GM23338 (cell line): Measurements from ENCODE around the gene ABCA1. TPM values are rescaled to one million over a fixed set of nuclear protein-coding genes. Genes with fewer than 3 reads are reported as not detected.

Experiments
- ATAC-seq: fragments of 200-7000 bp; cut with Tn5 transposase; 3 replicates; pipeline ENCODE4 v1.9.1; 2020
- DNase-seq: peaks from one replicate; pipeline ENCODE4 v3.0.0-alpha.2; 2015; ENCODE audit warnings: low spot score
- H2AFZ ChIP-seq: fragments of 200-600 bp; sonication (generic); 2 replicates; pipeline ENCODE4 v1.8.0; 2016; ENCODE audit warnings: antibody characterized with exemption, mild to moderate bottlenecking, moderate library complexity
- H3F3A ChIP-seq: fragments of 200-600 bp; sonication (generic); replicated peaks from 2 replicates; pipeline ENCODE4 v1.8.0; 2017; ENCODE audit warnings: antibody characterized with exemption, mixed run types, low read depth
- H3K27ac ChIP-seq: fragments of 200-600 bp; sonication (generic); 2 replicates; pipeline ENCODE4 v1.6.1; 2016; ENCODE audit warnings: low read depth
- H3K27me3 ChIP-seq: fragments of 200-600 bp; sonication (generic); 2 replicates; pipeline ENCODE4 v1.8.0; 2016; ENCODE audit warnings: mild to moderate bottlenecking, mixed run types, moderate library complexity; ENCODE audit not compliant: insufficient read depth
- H3K36me3 ChIP-seq: fragments of 200-600 bp; sonication (generic); 2 replicates; pipeline ENCODE4 v1.8.0; 2016; ENCODE audit warnings: mild to moderate bottlenecking; ENCODE audit not compliant: insufficient read depth
- H3K4me1 ChIP-seq: fragments of 200-600 bp; sonication (generic); 2 replicates; pipeline ENCODE4 v1.8.0; 2016; ENCODE audit warnings: mild to moderate bottlenecking, moderate library complexity; ENCODE audit not compliant: insufficient read depth
- H3K4me2 ChIP-seq: fragments of 200-600 bp; sonication (generic); 2 replicates; pipeline ENCODE4 v1.7.1; 2017; ENCODE audit warnings: mixed run types
- H3K4me3 ChIP-seq: fragments of 200-600 bp; sonication (generic); 2 replicates; pipeline ENCODE4 v1.6.1; 2016; ENCODE audit warnings: mixed run types
- H3K79me2 ChIP-seq: fragments of 200-600 bp; sonication (generic); replicated peaks from 2 replicates; pipeline ENCODE4 v1.8.0; 2017; ENCODE audit warnings: mild to moderate bottlenecking; ENCODE audit not compliant: insufficient read depth
- H3K9me2 ChIP-seq: fragments of 200-600 bp; sonication (generic); 2 replicates; pipeline ENCODE4 v1.8.0; 2017; ENCODE audit not compliant: insufficient read depth
- H4K20me1 ChIP-seq: fragments of 200-600 bp; sonication (generic); replicated peaks from 2 replicates; pipeline ENCODE4 v1.8.0; 2017; ENCODE audit warnings: mild to moderate bottlenecking; ENCODE audit not compliant: insufficient read depth
- H3K27ac Mint-ChIP-seq: 2 replicates; pipeline ENCODE4 v1.8.0; 2020; ENCODE audit warnings: inconsistent platforms, mild to moderate bottlenecking, moderate library complexity, mixed read lengths
- H3K27me3 Mint-ChIP-seq: 3 replicates; pipeline ENCODE4 v1.8.0; 2022; ENCODE audit warnings: low read depth, mild to moderate bottlenecking, moderate library complexity, mixed read lengths, inconsistent platforms; ENCODE audit not compliant: insufficient read depth, poor library complexity
- H3K36me3 Mint-ChIP-seq: 3 replicates; pipeline ENCODE4 v1.8.0; 2021; ENCODE audit warnings: low read depth, mild to moderate bottlenecking, inconsistent platforms, moderate library complexity, mixed read lengths
- H3K4me1 Mint-ChIP-seq: 3 replicates; pipeline ENCODE4 v1.8.0; 2020; ENCODE audit warnings: mild to moderate bottlenecking, inconsistent platforms, mixed read lengths
- H3K4me3 Mint-ChIP-seq: 3 replicates; pipeline ENCODE4 v1.8.0; 2021; ENCODE audit warnings: moderate library complexity, mild to moderate bottlenecking, inconsistent platforms, mixed read lengths
- H3K9me3 Mint-ChIP-seq: 3 replicates; pipeline ENCODE4 v1.8.0; 2020; ENCODE audit warnings: moderate library complexity, mild to moderate bottlenecking, inconsistent platforms, mixed read lengths
- CREB1 ChIP-seq: fragments of 250-450 bp; sonication (Bioruptor Pico); IDR thresholded peaks from 2 replicates; pipeline ENCODE4 v1.5.0; 2020; ENCODE audit warnings: low read depth, mild to moderate bottlenecking, moderate library complexity
- EZH2 ChIP-seq: fragments of 200-600 bp; sonication (generic); IDR thresholded peaks from one replicate; pipeline ENCODE4 v1.8.0; 2017; ENCODE audit warnings: antibody characterized with exemption, mild to moderate bottlenecking, low read depth; ENCODE audit not compliant: unreplicated experiment
- EZH2phosphoT487 ChIP-seq: fragments of 200-600 bp; sonication (generic); IDR thresholded peaks from one replicate; pipeline ENCODE4 v1.8.1; 2018; ENCODE audit warnings: antibody characterized with exemption; ENCODE audit not compliant: unreplicated experiment
- JUNB ChIP-seq: IDR thresholded peaks from one replicate; pipeline ENCODE4 v1.6.1; 2016; ENCODE audit warnings: antibody characterized with exemption; ENCODE audit not compliant: unreplicated experiment
- NANOG ChIP-seq: IDR thresholded peaks from 2 replicates; pipeline ENCODE4 v1.6.1; 2016; ENCODE audit warnings: antibody characterized with exemption, borderline replicate concordance
- POLR2AphosphoS5 ChIP-seq: IDR thresholded peaks from 2 replicates; pipeline ENCODE4 v1.6.1; 2016; ENCODE audit warnings: antibody characterized with exemption, low read depth
- REST ChIP-seq: IDR thresholded peaks from one replicate; pipeline ENCODE4 v1.6.1; 2018; ENCODE audit warnings: antibody characterized with exemption; ENCODE audit not compliant: unreplicated experiment
- STAT1 ChIP-seq: IDR thresholded peaks from one replicate; pipeline ENCODE4 v1.6.1; 2016; ENCODE audit warnings: antibody characterized with exemption; ENCODE audit not compliant: unreplicated experiment
- ZNF114 ChIP-seq: fragments of 250-450 bp; sonication (Bioruptor Pico); IDR thresholded peaks from 2 replicates; pipeline ENCODE4 v1.5.0; 2020; ENCODE audit warnings: mild to moderate bottlenecking, moderate library complexity
- ZNF331 ChIP-seq: fragments of 250-450 bp; sonication (Bioruptor Pico); IDR thresholded peaks from 2 replicates; pipeline ENCODE4 v1.5.0; 2020; ENCODE audit warnings: low read depth, mild to moderate bottlenecking, moderate library complexity
- polyA plus RNA-seq: library from polyadenylated mRNA; unstranded; fragments of >200 nt; fragmentation: Nextera tagmentation; extraction: Ambion mirVana; gene quantifications from 2 replicates; pipeline ENCODE4 v1.2.1, GENCODE V29; 2016
- total RNA-seq: library from RNA; depleted of rRNA; stranded (reverse); fragments of >200 nt; shearing (Covaris generic); gene quantifications from 2 replicates; pipeline ENCODE4 v1.2.3, GENCODE V29; 2014
- TF ChIP-seq, protein P1 (sequence below): IDR thresholded peaks from 2 replicates; pipeline ENCODE4 v1.6.1; 2016; ENCODE audit warnings: antibody characterized with exemption
- TF ChIP-seq, protein P2 (sequence below), 2 experiments: fragments of 200-600 bp in 1 of 2; sonication (generic) in 1 of 2; conservative IDR thresholded peaks; 2 replicates each; pipeline versions ENCODE4 v1.5.1 to v1.6.1; 2016 to 2017; ENCODE audit warnings: antibody characterized with exemption in 2 of 2, low read depth in 2 of 2, mild to moderate bottlenecking in 2 of 2, moderate library complexity in 1 of 2

The ABCA1 gene
- total and polyA plus RNA-seq, 2 experiments from 2014 or later = 1.4 to 2.8 TPM

DNA sequence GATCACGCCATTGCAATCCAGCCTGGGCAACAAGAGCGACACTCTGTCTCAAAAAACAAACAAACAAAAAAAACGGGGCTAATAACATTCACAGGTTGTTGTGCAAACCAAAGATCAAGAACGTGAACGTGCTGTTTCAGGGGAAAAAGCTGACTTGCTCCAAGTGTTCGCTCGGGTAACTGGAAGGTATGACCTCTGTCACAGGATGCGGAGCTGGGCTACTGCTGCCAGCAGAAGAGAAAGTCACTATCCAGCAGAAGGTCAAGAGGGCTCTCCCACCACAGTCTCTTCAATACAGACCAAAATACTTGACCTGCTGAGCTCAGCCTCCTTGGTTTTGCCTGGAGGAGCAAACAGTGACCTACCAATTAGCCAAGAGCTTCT, 59.7 kb downstream of the ABCA1 start (continued):
- TF ChIP-seq, protein P1, sequence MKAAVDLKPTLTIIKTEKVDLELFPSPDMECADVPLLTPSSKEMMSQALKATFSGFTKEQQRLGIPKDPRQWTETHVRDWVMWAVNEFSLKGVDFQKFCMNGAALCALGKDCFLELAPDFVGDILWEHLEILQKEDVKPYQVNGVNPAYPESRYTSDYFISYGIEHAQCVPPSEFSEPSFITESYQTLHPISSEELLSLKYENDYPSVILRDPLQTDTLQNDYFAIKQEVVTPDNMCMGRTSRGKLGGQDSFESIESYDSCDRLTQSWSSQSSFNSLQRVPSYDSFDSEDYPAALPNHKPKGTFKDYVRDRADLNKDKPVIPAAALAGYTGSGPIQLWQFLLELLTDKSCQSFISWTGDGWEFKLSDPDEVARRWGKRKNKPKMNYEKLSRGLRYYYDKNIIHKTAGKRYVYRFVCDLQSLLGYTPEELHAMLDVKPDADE = no peak
- no peak for TF ChIP-seq POLR2AphosphoS5
- TF ChIP-seq EZH2 = no peak
- no peak for TF ChIP-seq ZNF114 (CRISPR knock-in tag)
- TF ChIP-seq NANOG = no peak
- no peak for TF ChIP-seq JUNB
- TF ChIP-seq REST = no peak
- no peak for TF ChIP-seq EZH2phosphoT487

DNA sequence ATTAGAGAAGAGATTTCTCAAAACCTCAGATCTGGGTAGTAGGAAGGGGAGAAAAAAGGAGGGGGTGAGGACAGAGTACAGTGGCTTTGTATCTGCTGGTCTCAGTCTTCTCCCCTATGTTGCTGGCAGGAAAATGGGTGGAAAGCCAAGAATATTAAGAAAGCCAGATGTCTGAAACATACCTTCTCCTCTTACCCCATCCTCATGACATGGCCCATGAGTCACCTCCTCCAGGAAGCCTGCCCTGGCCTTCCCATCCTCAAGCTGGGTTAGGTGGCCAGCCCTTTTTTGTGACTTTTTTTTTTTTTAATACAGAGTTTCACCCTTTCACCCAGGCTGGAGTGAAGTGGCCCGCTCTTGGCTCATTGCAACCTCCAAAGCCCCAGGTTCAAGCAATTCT, 61.8 kb downstream of the ABCA1 start:
- H3K4me1 ChIP-seq = peaks cover 54% of the 10 kb centered on the region
- H3K36me3 Mint-ChIP-seq = peaks cover 30% of the 10 kb centered on the region
- no peak overlapping the region for H3K4me2 ChIP-seq
- no peak overlapping the region for H3K4me3 Mint-ChIP-seq
- peaks cover 3% of the 10 kb centered on the region; the same call in 1 of the 2 replicates for H4K20me1 ChIP-seq
- no peak overlapping the region for H2AFZ ChIP-seq
- H3K79me2 ChIP-seq = no peaks in the 10 kb centered on the region
- H3K27me3 Mint-ChIP-seq = peaks cover 26% of the 10 kb centered on the region
- ATAC-seq = no peak
- H3K9me3 Mint-ChIP-seq = peaks cover 4% of the 10 kb centered on the region; the same call in 2 of the 3 replicates
- no peak overlapping the region for H3K4me3 ChIP-seq
- H3K9me2 ChIP-seq = no peaks in the 10 kb centered on the region
- DNase-seq = no peak
- H3K27me3 ChIP-seq = no peaks in the 10 kb centered on the region
- peaks cover 71% of the 10 kb centered on the region for H3K4me1 Mint-ChIP-seq
- no peaks in the 10 kb centered on the region for H3K36me3 ChIP-seq
- H3K27ac ChIP-seq = no peak overlapping the region
- peaks cover 7% of the 10 kb centered on the region; the same call in 1 of the 2 replicates for H3F3A ChIP-seq
- H3K27ac Mint-ChIP-seq = no peak overlapping the region
- no peak for TF ChIP-seq JUNB
- no peak for TF ChIP-seq POLR2AphosphoS5
- TF ChIP-seq ZNF331 (CRISPR knock-in tag) = no peak
- TF ChIP-seq EZH2phosphoT487 = no peak
- TF ChIP-seq STAT1 = no peak
- no peak for TF ChIP-seq EZH2
- TF ChIP-seq NANOG = no peak
- TF ChIP-seq CREB1 (CRISPR knock-in tag) = no peak
- TF ChIP-seq REST = no peak
- no peak for TF ChIP-seq ZNF114 (CRISPR knock-in tag)
- TF ChIP-seq, protein P2, sequence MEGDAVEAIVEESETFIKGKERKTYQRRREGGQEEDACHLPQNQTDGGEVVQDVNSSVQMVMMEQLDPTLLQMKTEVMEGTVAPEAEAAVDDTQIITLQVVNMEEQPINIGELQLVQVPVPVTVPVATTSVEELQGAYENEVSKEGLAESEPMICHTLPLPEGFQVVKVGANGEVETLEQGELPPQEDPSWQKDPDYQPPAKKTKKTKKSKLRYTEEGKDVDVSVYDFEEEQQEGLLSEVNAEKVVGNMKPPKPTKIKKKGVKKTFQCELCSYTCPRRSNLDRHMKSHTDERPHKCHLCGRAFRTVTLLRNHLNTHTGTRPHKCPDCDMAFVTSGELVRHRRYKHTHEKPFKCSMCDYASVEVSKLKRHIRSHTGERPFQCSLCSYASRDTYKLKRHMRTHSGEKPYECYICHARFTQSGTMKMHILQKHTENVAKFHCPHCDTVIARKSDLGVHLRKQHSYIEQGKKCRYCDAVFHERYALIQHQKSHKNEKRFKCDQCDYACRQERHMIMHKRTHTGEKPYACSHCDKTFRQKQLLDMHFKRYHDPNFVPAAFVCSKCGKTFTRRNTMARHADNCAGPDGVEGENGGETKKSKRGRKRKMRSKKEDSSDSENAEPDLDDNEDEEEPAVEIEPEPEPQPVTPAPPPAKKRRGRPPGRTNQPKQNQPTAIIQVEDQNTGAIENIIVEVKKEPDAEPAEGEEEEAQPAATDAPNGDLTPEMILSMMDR (conservative IDR thresholded peaks at IDR 0.05; ENCODE audit: low read depth in 2 of 2) = no peak
